GM18526 (cell line): Measurements from ENCODE around the gene CRACR2A.

ENCODE experiments used
- POLR2A ChIP-seq: IDR thresholded peaks from 3 replicates; pipeline ENCODE4 v1.6.1; 2011; ENCODE audit not compliant: insufficient read length; ENCODE audit errors: extremely low read depth

CRACR2A gene

DNA sequence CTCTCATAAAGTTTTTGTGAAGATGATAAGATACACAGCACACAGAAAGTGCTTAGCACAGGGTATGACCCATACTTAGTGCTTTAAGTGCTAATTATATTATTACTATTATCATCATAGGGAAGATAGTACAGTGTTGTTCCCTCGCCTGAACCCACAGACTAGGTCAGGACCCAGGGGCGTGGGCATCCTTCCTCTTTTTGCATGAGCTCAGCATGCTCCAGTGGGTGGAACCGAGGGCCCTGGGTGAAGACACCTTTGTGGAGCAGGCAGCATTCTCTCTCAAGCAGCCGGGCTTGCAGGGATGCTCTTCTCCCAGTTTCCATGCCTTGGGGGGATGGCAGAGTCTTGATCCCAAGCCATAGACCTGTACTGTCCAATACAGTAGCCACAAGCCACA, 34.8 kb downstream of the CRACR2A start:
- no peak for TF ChIP-seq POLR2A

DNA sequence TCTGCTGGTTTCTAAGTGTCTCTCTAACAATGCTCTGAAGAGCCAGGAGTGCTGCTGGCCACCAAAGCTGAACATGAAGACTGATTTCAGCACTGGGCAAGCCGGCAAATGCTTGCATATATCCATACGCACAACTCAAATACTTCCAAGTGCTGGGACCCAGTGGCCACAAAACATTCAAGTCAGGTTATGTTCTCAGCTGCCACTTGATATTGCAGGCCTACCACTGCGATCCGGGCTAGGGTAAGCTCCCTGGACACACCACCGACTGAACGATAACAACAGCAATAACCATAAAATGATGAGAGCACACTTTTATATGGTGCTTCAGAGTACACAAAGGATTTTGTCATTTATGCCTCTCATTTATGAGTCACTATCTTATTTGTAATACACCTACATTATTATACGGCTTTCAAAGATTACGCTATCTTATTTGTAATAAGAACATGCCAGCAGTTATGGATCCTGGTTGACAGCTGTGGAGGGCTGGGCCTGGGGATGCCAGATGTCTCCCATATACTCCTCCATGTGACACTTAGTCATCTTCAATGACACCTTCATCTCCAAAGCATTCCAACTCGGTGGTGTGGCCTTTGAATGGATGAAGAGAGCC, 35.5 kb downstream of the CRACR2A start:
- TF ChIP-seq POLR2A = no peak

- no peak for TF ChIP-seq POLR2A
Observed at GRCh38 chr12:3715999-3716398, 36.9 kb downstream of the CRACR2A start.

DNA sequence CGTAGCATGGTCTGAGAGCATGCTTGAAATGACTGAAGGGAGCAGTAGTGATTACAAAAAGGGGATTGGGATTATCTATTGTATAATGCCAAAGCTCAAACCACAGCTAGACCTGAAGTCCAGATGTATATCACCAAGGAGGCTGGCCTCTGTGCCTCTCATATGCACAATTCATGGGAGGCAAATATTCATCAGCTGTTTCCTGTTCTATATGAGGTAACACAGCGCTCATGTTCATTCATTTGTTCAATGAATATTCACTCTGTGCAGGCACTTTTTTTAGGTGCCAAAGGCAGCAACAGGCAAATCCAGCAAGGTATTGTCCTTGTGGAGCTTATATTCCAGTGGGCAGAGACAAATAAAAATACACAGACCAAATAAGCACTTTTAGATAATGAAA, 39.0 kb downstream of the CRACR2A start:
- TF ChIP-seq POLR2A = no peak

DNA sequence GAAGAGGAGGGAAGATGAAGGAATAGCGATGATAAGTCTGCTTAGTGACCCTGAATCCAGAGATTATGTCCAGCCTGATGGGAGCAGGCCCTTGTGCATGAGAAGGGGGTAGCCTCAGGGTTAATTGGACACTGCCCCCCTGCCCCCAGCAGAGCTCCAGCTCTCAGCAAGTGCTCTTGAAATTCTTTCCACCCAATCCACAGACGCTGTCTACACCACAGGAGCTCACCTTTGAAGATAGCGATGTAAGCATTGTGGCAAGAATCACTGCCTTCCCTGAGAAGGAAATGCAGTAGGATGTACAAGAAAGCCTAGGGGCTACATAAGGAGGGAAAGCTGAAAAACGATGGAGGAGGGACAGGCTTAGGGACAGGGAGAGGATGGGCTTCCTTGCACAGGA, 39.4 kb downstream of the CRACR2A start:
- TF ChIP-seq POLR2A = no peak

- TF ChIP-seq POLR2A = no peak
Observed at GRCh38 chr12:3712209-3712992, 40.5 kb downstream of the CRACR2A start.

DNA sequence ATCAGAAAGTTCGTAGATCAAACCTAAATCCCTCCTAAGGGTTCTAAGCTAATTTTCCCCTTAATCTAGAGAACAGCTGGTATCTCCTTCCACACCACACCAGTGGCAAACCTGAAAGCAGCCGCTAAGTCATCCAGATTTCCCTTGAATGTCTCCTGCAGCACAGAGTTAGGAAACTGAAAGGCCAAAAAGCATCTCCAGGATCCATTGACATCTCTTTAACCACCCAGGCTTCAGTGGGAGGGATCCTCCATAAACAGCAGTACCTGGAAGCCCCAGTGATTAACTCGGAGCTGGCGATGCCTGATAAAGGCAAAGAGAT, 47.6 kb downstream of the CRACR2A start:
- no peak for TF ChIP-seq POLR2A

DNA sequence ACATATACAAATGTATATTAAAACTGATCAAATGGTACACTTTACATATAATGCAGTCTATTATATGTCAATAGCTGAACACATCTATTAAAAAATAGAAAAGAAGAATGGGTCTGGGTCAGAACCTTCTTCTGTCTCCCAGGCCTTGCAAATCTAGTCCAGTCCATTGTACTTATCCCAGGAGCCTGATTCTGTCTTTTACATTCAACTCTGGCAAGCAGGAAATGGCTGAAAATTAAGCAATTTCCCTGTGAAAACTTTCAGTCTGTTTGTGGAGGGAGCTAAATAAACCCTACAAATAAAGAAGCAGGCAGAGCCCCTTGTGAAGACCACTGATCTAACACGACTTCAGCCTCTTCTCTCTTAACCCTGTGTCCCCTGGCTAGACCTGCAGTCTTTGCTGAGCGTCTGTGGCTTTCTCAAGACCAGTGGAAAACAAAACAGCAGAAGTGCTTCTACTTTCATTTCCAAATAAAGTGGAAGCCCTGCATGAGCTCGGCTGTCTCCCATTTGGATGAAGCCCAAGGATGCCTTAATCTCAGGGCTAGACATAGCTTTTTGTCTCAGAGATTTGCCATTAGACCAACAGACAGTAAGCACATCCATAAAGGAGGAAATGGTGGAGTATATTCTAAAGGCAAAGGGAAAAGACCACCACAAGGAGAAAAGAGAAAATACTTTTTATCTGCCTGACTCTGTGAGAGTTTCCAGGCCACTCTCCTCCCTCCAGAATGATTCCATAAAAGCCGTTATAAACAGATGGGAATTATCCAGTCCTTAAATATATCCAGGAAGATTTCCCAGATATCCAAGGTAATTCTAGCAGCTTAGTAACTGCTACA, 48.2 kb downstream of the CRACR2A start:
- TF ChIP-seq POLR2A = no peak

GRCh38 chr12:3700861-3701260, 52.0 kb downstream of the CRACR2A start:
- TF ChIP-seq POLR2A = no peak

GRCh38 chr12:3698218-3698974, 54.5 kb downstream of the CRACR2A start:
- TF ChIP-seq POLR2A = no peak

DNA sequence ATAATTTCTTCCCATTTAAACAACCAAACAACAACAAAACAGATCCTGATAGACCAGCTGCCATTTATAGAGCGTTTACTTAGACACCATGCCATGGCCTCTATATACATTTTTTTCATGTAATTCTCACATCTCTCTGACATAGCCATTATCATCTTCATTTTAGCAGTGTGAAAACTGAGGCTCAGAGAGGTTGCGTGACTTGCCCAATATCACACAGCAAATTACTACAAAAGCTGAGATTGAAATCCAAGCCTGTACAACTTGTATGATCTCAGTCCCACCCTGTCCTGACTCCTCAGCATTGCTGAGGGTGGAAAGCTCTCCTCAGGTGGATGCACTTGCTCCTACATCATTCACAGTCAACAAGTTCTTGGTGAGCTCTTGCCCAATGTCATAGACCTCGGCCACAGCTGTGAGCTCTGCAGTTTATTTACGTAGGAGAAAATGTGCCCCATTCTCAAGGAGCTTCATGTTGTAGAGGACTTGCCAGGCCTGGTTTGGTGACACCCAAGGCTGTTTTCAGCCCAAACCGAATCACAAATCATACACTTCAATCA, 55.5 kb downstream of the CRACR2A start:
- no peak for TF ChIP-seq POLR2A

GRCh38 chr12:3694673-3695072, 58.2 kb downstream of the CRACR2A start:
- TF ChIP-seq POLR2A = no peak

- no peak for TF ChIP-seq POLR2A
Observed at GRCh38 chr12:3692616-3693365, 60.1 kb downstream of the CRACR2A start.

DNA sequence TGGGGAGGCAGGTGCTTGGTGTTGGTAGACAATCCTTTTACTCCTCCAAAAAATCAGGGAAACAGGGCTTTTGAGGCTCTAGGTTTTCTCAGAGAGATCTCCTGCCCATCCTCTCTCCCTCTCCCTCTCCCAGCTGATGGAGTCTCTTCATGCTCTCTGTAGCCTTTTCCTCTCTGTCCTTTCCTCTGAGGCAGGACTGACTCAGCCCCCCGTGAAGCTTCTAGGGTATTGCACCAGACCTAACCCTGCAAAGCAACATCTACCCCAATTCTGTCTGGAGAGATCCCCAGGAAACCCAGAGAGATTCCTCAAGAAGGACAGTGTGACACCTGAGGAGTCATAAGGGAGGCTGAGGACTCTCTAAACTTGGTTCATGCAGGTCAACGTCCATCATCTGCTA, 66.4 kb downstream of the CRACR2A start:
- no peak for TF ChIP-seq POLR2A
